Tibial nerve (tissue), 4 donors: ENCODE results near the gene CREM. TPM values are rescaled to one million over a fixed set of nuclear protein-coding genes. Genes with fewer than 3 reads are reported as not detected.

Experiments used
- DNase-seq, 2 donors: peaks; one replicate each; pipeline ENCODE4 v3.0.0-alpha.2; 2019; ENCODE audit warnings: low spot score in 2 of 2
- H3K27ac ChIP-seq, 4 donors: fragments of 200-600 bp; sonication (generic) in 3 of 4; one replicate each; pipeline ENCODE4 v1.5.1; 2017 to 2019; ENCODE audit warnings: mild to moderate bottlenecking in 1 of 4
- H3K27me3 ChIP-seq, 2 donors: fragments of 200-600 bp; sonication (generic) in 1 of 2; one replicate each; pipeline versions ENCODE4 v1.5.1 to v1.6.0; 2017 to 2019
- H3K36me3 ChIP-seq, 3 donors: fragments of 200-600 bp; sonication (generic); one replicate each; pipeline ENCODE4 v1.5.1; 2018 to 2019
- H3K4me1 ChIP-seq, 4 donors: fragments of 200-600 bp; sonication (generic) in 3 of 4; one replicate each; pipeline ENCODE4 v1.5.1; 2017 to 2019
- H3K4me3 ChIP-seq, 4 donors: fragments of 200-600 bp; sonication (generic) in 3 of 4; one replicate each; pipeline ENCODE4 v1.5.1; 2017 to 2019; ENCODE audit warnings: mild to moderate bottlenecking in 1 of 4, moderate library complexity in 1 of 4
- H3K9me3 ChIP-seq, 4 donors: fragments of 200-600 bp; sonication (generic) in 3 of 4; one replicate each; pipeline ENCODE4 v1.5.1; 2017 to 2019
- CTCF ChIP-seq, 5 experiments: fragments of 200-600 bp in 3 of 5; fragments of 450-650 bp in 2 of 5; sonication (generic) in 3 of 5; IDR thresholded peaks; one replicate each; pipeline ENCODE4 v1.5.1; 2016 to 2019; ENCODE audit warnings: antibody characterized with exemption in 5 of 5, mild to moderate bottlenecking in 3 of 5, moderate library complexity in 2 of 5
- EP300 ChIP-seq, 2 donors: sonication (generic); formaldehyde crosslinking; IDR thresholded peaks; one replicate each; pipeline ENCODE4 v1.6.1; 2017; ENCODE audit warnings: antibody characterized with exemption in 2 of 2, mild to moderate bottlenecking in 1 of 2
- POLR2A ChIP-seq, 2 donors: fragments of 450-650 bp; IDR thresholded peaks; one replicate each; pipeline ENCODE4 v1.6.1; 2017; ENCODE audit warnings: antibody characterized with exemption in 2 of 2, mild to moderate bottlenecking in 2 of 2, moderate library complexity in 2 of 2
- WGBS, 2 donors: methylation state at CpG; one replicate each; pipeline ENCODE4 v1.1.5; 2018; 5-methylcytosine and 5-hydroxymethylcytosine counted together
- total RNA-seq, 4 donors: library from RNA; depleted of rRNA; stranded (reverse); fragments of >200 nt; gene quantifications; one replicate each; pipeline ENCODE4 v1.1.0, GENCODE V29; 2016

CREM gene
- total RNA-seq, 4 donors from 2014 or later = 27.3 to 41.7 (median 36.1) TPM

- 92 to 94% methylated on average over 3 of the region's 3 CpGs for WGBS, 2 donors
- Histone ChIP-seq H3K9me3 (no peaks in the 10 kb centered on the region), H3K27ac (no peak overlapping the region), H3K27me3 (no peaks in the 10 kb centered on the region), H3K4me1 (no peaks in the 10 kb centered on the region), H3K36me3 (peaks cover 0 to 3% (median 0%) of the 10 kb centered on the region in 3 donors), H3K4me3 (no peak overlapping the region)
- no peak for DNase-seq
- no peak for TF ChIP-seq POLR2A (IDR thresholded peaks at IDR 0.05)
- no peak for TF ChIP-seq EP300 (IDR thresholded peaks at IDR 0.05)
- TF ChIP-seq CTCF (IDR thresholded peaks at IDR 0.05) = no peak
These were observed 62.3 kb downstream of the CREM start for GRCh38 chr10:35188954-35189353.

- no peak overlapping the region for H3K4me3 ChIP-seq
- TF ChIP-seq CTCF (IDR thresholded peaks at IDR 0.05) (no peak), EP300 (IDR thresholded peaks at IDR 0.05) (peak in 1 of 2 donors; percentile 67), POLR2A (IDR thresholded peaks at IDR 0.05) (peak in 1 of 2 donors; percentile 23)
- peaks cover 0 to 10% (median 3%) of the 10 kb centered on the region in 4 donors for H3K4me1 ChIP-seq
- DNase-seq = peak in 1 of 2 donors; percentile 18
- WGBS, 2 donors = 32 to 33% methylated on average over 2 of the region's 2 CpGs
- H3K36me3 ChIP-seq = peaks cover 0 to 3% (median 0%) of the 10 kb centered on the region in 3 donors
- no peaks in the 10 kb centered on the region for H3K9me3 ChIP-seq
- peak overlapping the region in 2 of 4 donors; percentile 56 to 68 for H3K27ac ChIP-seq
- no peaks in the 10 kb centered on the region for H3K27me3 ChIP-seq
These were observed 64.9 kb downstream of the CREM start for GRCh38 chr10:35191523-35191922.

GRCh38 chr10:35192645-35193249, 66.1 kb downstream of the CREM start:
- WGBS, 2 donors = 64 to 65% methylated on average over 3 of the region's 3 CpGs
- DNase-seq = no peak
- H3K27ac ChIP-seq = peak overlapping the region in 1 of 4 donors; percentile 56
- TF ChIP-seq EP300 (IDR thresholded peaks at IDR 0.05) = peak in 1 of 2 donors; percentile 14
- TF ChIP-seq POLR2A (IDR thresholded peaks at IDR 0.05) = no peak
- H3K36me3 ChIP-seq = peaks cover 0 to 3% (median 0%) of the 10 kb centered on the region in 3 donors
- no peak overlapping the region for H3K4me3 ChIP-seq
- no peaks in the 10 kb centered on the region for H3K27me3 ChIP-seq
- no peaks in the 10 kb centered on the region for H3K9me3 ChIP-seq
- H3K4me1 ChIP-seq = peaks cover 0 to 12% (median 3%) of the 10 kb centered on the region in 4 donors

DNA sequence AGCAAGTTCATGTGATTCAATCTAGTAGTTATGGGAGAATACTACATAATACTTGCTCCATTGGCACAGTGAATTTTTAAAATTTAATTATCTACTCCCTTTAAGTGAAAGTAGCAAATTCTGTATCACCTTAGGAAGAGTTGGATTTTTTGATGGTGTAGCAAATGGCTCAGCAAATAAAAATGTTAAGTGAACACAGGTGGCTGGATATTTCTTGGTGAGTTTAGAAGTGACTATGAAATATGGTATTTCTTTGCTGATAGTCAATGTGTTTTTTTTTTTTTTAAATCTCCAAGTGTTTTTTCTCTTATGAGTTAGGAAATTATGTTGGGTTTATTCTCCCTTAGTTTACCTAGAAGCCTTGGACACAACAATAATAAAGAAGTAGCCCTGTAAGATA, 67.8 kb downstream of the CREM start:
- no peak overlapping the region for H3K4me3 ChIP-seq
- peaks cover 0 to 3% (median 0%) of the 10 kb centered on the region in 3 donors for H3K36me3 ChIP-seq
- H3K4me1 ChIP-seq = peaks cover 0 to 12% (median 3%) of the 10 kb centered on the region in 4 donors
- peak overlapping the region in 3 of 4 donors; percentile 90 to 97 (median 95) for H3K27ac ChIP-seq
- TF ChIP-seq POLR2A (IDR thresholded peaks at IDR 0.05) (no peak), EP300 (IDR thresholded peaks at IDR 0.05) (no peak), CTCF (IDR thresholded peaks at IDR 0.05) (no peak)
- no peaks in the 10 kb centered on the region for H3K9me3 ChIP-seq
- DNase-seq = no peak
- H3K27me3 ChIP-seq = no peaks in the 10 kb centered on the region

- Histone ChIP-seq H3K27me3 (no peaks in the 10 kb centered on the region), H3K4me3 (peak overlapping the region; percentile 36 to 58 (median 47)), H3K4me1 (peaks cover 0 to 12% (median 3%) of the 10 kb centered on the region in 4 donors), H3K36me3 (peaks cover 0 to 3% (median 0%) of the 10 kb centered on the region in 3 donors), H3K27ac (peak overlapping the region; percentile 90 to 97 (median 94)), H3K9me3 (no peaks in the 10 kb centered on the region)
- DNase-seq = no peak
- no peak for TF ChIP-seq CTCF (IDR thresholded peaks at IDR 0.05)
- TF ChIP-seq EP300 (IDR thresholded peaks at IDR 0.05) = no peak
- TF ChIP-seq POLR2A (IDR thresholded peaks at IDR 0.05) = no peak
- 57 to 71% methylated on average over 1 of the region's 1 CpG for WGBS, 2 donors
These were observed 68.3 kb downstream of the CREM start for GRCh38 chr10:35194906-35195305.
